IPS-NIHi7 (cell line): ENCODE results near the gene TMEM150A.
A peak's percentile ranks its signal among the peaks of the same experiment; 100 is the strongest.
"Not testable (repeated sequence)": the region's sequence is repeated elsewhere in the genome, so short reads cannot be mapped to it uniquely, and the experiment has no call there.

Experiments used
- DNase-seq: peaks from one replicate; pipeline ENCODE4 v3.0.0; 2012; ENCODE audit warnings: mixed read lengths; ENCODE audit errors: extremely low spot score

Gene TMEM150A

DNA sequence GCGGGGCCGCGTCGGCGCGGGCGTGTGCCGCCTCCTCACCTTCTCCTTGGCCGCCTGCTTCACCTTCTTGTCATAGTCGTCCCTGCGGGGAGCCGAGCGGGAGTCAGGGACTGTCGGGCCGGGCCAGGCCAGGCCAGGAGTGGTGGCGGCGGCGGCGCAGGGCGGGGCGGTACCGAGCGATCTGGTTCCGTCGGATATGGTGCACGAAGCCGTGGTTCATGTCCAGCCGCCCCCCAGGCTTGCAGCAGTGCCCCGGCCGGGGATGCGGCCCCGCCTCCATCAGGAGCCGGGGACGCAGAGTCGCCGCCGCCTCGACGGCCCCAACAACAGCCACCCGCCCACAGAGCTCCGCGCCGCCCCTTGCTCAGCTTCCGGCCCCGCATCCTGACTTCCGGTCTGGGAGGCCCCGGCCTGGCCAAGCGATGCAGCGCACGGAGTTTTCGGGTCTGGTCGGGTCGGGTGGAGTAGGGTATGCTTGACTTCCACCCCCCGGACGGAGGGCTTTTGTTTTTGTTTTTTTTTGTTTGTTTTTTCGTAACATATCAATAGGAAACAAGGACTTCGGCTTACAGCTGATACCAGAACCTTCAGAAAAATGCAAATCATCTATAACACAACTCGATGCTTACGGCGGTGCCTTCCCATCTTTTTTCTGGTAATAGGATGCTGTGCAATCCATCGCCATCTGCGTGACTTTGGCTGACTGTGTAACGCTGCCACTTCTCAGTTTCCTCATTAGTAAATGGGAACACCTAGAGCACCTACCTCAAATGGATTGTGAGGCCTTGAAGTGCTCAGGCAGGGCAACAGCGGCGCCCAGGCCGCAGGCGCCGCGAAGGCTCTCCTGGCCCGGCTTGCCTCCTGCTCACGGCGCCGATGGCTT is 9.4 kb upstream of the TMEM150A start, which contains the start of gene C2orf68:
C2orf68 (minus strand) TSS at position 362 of the 883 bp plus-strand sequence; CDS start at position 280, 82 bp downstream.
- peak; percentile 95 for DNase-seq

- no peak for DNase-seq
These were observed 8.8 kb upstream of the TMEM150A start for GRCh38 chr2:85611217-85611704.

- DNase-seq, result no peak
These were observed 5.0 kb upstream of the TMEM150A start for GRCh38 chr2:85607268-85608215.

- DNase-seq, result no peak
These were observed 3.6 kb upstream of the TMEM150A start for GRCh38 chr2:85606116-85606455.

GRCh38 chr2:85605406-85606115 is 3.1 kb upstream of the TMEM150A start:
- DNase-seq, result no peak

- DNase-seq, result no peak
These were observed 2.3 kb upstream of the TMEM150A start for GRCh38 chr2:85604568-85605339.

- not testable (repeated sequence) for DNase-seq
These were observed 1.6 kb upstream of the TMEM150A start for GRCh38 chr2:85604133-85604444.

GRCh38 chr2:85601771-85602475 is 575 bp downstream of the TMEM150A start:
- peak; percentile 66 for DNase-seq

DNA sequence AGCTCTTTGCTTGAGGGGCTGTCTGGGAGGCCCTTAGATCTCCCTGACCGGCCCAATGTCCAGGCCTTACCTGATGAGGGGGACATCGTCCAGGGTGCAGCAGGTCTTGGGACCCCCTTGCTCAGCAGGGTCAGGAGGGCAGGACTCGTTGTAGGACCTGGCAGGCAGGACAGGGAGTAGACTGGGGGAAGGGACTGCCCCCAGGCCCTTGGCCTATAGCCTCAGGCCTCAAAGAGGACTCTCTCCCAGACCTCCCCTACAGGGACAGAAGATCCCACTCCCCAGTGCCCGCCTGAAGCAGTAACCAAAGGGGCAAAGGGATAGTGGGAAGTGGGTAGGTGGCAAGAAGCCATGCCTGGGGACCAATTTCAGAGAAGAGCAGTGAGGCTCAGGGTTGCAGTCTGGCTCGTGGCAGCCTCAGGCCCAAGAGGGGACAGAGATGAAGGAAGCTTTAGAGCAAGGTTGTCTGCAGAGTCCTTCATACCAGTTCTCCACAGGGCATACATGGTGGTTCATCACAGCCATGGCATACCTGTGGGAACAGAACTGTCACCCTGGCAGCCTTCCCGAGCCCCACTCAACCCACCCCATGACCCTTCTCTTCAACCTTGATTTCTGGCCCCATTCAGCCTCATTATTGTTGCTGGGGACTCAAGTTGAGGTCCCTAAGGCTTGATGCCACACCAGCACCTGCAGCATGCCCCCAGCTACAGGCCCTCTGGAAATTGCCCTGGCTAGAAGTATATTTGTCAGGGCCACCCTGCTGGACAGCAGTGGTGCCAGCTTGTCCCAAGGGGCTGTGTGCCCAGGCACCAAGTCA is 1.3 kb downstream of the TMEM150A start:
- DNase-seq, result no peak

DNA sequence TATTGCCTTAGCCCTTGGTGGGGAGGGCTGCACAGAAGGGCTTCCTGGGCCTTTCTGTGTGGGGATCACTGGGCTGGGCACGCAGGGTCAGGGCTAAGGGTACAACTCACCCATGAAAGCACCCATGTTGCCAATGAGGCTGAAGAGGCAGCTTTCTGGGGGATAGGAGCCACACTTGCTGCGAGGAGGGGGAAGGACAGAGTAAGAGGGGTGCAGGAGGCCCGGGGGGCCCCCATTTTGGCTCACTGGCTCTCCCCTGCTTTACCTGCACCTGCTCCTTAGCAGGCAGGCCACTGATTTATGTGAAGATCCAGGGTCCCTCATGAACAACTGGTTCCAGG is 2.3 kb downstream of the TMEM150A start:
- no peak for DNase-seq

GRCh38 chr2:85599468-85600234 is 2.8 kb downstream of the TMEM150A start:
- no peak for DNase-seq

- DNase-seq, result no peak
These were observed 3.7 kb downstream of the TMEM150A start for GRCh38 chr2:85598594-85599340.

GRCh38 chr2:85597241-85597640 is 5.3 kb downstream of the TMEM150A start:
- DNase-seq, result no peak

DNA sequence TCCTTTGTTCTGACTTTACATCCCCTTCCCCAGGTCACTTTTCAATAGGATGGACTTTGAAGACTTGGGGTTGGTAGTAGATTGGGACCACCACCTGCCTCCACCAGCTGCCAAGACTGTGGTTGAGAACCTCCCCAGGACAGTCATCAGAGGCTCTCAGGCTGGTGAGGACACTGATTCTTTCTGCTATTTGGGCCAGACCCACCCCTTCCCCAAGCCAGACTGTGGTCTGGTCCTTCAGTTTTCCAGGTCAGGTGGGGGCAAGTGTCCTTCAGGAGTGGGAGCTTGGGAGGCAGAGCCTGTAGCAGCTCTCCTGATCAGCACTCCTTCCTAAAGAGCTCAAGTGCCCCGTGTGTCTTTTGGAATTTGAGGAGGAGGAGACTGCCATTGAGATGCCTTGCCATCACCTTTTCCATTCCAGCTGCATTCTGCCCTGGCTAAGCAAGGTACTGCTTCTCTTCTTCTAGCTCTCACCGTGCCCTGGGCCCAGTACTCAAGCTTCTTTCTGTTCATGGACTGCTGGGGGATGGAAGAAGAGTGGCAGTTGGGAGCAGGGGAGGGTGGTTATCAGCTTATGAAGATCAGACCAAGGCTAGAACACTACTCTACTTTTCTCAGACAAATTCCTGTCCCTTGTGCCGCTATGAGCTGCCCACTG is 5.9 kb downstream of the TMEM150A start:
- no peak for DNase-seq

- no peak for DNase-seq
These were observed 6.5 kb downstream of the TMEM150A start for GRCh38 chr2:85596026-85596333.

GRCh38 chr2:85595301-85596025 is 7.0 kb downstream of the TMEM150A start, which contains the start of gene RNF181:
TSS of gene RNF181 (plus strand) at chr2:85595745. CDS start at chr2:85595764, 19 bp downstream.
- peak; percentile 97 for DNase-seq

- DNase-seq, result no peak
These were observed 7.7 kb downstream of the TMEM150A start for GRCh38 chr2:85594715-85595300.
